Endodermal cell (in vitro differentiated cells): ENCODE results near the gene SAMD14. TPM values are rescaled to one million over a fixed set of nuclear protein-coding genes. Genes with fewer than 3 reads are reported as not detected.

ENCODE experiments used
- DNase-seq: peaks from one replicate; pipeline ENCODE4 v3.0.0-alpha.2; 2017
- H3K27ac ChIP-seq: 2 replicates; pipeline ENCODE4 v1.5.1; 2013; ENCODE audit warnings: mild to moderate bottlenecking, low read depth, low read length, moderate library complexity
- H3K27me3 ChIP-seq: 2 replicates; pipeline ENCODE4 v1.6.1; 2013; ENCODE audit warnings: mild to moderate bottlenecking, low read length, moderate library complexity; ENCODE audit not compliant: insufficient read depth, control insufficient read depth, poor library complexity, severe bottlenecking
- H3K36me3 ChIP-seq: 2 replicates; pipeline ENCODE4 v1.7.0; 2013; ENCODE audit warnings: mild to moderate bottlenecking, low read length, moderate library complexity; ENCODE audit not compliant: control insufficient read depth, insufficient read depth
- H3K4me1 ChIP-seq: one replicate; pipeline ENCODE4 v1.7.0; 2013; ENCODE audit warnings: low read length; ENCODE audit not compliant: control insufficient read depth, insufficient read depth
- H3K4me3 ChIP-seq: 2 replicates; pipeline ENCODE4 v1.5.1; 2013; ENCODE audit warnings: mild to moderate bottlenecking, low read length, moderate library complexity
- H3K9ac ChIP-seq: 2 replicates; pipeline ENCODE4 v1.6.1; 2013; ENCODE audit warnings: mild to moderate bottlenecking, low read length, moderate library complexity; ENCODE audit not compliant: poor library complexity, severe bottlenecking; ENCODE audit errors: extremely low read depth
- H3K9me3 ChIP-seq: 2 replicates; pipeline ENCODE4 v1.6.1; 2013; ENCODE audit warnings: mild to moderate bottlenecking, low read length, moderate library complexity; ENCODE audit not compliant: control insufficient read depth
- H3K27ac Mint-ChIP-seq: 2 replicates; pipeline ENCODE4 v1.8.0; 2020; ENCODE audit warnings: mixed read lengths
- H3K27me3 Mint-ChIP-seq: 2 replicates; pipeline ENCODE4 v1.8.0; 2021; ENCODE audit warnings: mild to moderate bottlenecking, mixed read lengths; ENCODE audit not compliant: insufficient read depth
- H3K36me3 Mint-ChIP-seq: 2 replicates; pipeline ENCODE4 v1.8.0; 2020; ENCODE audit warnings: low read depth, mixed read lengths
- H3K4me1 Mint-ChIP-seq: 2 replicates; pipeline ENCODE4 v1.8.0; 2020; ENCODE audit warnings: mixed read lengths
- H3K4me3 Mint-ChIP-seq: 2 replicates; pipeline ENCODE4 v1.8.0; 2020; ENCODE audit warnings: mild to moderate bottlenecking, moderate library complexity, mixed read lengths
- H3K9me3 Mint-ChIP-seq: 2 replicates; pipeline ENCODE4 v1.8.0; 2020; ENCODE audit warnings: mild to moderate bottlenecking, mixed read lengths
- WGBS, 2 experiments: methylation state at CpG; one replicate each; pipeline versions ENCODE4 v1.1.5 to v1.1.7; 2013; ENCODE audit warnings: missing lambda C conversion rate in 2 of 2, mixed read lengths in 1 of 2; ENCODE audit not compliant: insufficient coverage in 1 of 2, insufficient read length in 1 of 2; 5-methylcytosine and 5-hydroxymethylcytosine counted together
- total RNA-seq, 2 donors: library from RNA; stranded (reverse); fragmentation: NEBNext Ultra II Directional in 1 of 2; extraction: Animal tissue kit (Norgen Biotek cat#: 25700) in 1 of 2; gene quantifications; 2 replicates in 1 of 2; 3 replicates in 1 of 2; pipeline ENCODE4 v1.2.1, GENCODE V29; 2021
- TF ChIP-seq, protein P1 (sequence below): fragments of 200-600 bp; sonication (generic); conservative IDR thresholded peaks from 2 replicates; pipeline ENCODE4 v1.5.0; 2021; ENCODE audit warnings: antibody characterized with exemption, mild to moderate bottlenecking

Gene SAMD14
- total RNA-seq, 2 donors from 2014 or later = 9.5 to 23.2 TPM

DNA sequence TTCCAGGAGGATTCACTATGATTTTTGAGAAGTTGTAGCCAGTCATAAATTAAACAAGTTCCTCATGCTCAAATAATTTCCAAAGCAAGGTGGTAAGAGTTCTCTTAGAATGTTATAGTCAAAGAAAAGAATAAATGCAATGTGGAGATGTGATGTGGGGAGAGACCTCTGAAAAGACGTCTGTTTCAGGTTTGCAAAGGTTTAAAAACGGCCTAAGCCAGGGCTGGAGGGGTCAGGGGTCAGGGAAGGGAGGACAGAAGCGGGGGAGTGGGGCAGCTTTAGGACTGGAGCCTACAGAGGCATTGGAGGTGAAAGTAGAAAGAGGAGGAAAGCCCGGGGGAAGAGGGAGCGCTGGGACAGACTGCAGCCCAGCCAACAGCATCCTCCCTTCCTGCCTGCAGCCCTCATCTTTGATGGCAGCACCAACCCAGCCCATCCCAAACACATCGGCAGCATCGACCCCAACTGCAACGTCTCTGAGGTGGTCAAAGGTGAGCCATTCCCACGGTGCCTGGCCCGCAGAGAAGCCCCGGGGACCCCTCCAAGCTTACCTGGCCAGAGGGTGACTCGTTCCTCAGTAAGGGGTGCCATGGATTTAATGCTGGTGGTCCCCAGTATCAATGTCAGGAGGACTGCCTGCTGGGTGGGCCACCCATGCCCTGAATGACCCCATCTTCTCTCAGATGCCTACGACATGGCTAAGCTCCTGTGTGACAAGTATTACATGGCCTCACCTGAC lies 23.4 kb downstream of the SAMD14 start:
- Histone ChIP-seq H3K36me3 (no peaks in the 10 kb centered on the region), H3K27ac (no peak overlapping the region), H3K4me3 (no peak overlapping the region), H3K9ac (no peak overlapping the region), H3K4me1 (peaks cover 7% of the 10 kb centered on the region), H3K9me3 (no peaks in the 10 kb centered on the region), H3K27me3 (no peaks in the 10 kb centered on the region)
- no peak overlapping the region for H3K4me3 Mint-ChIP-seq
- TF ChIP-seq, protein P1, sequence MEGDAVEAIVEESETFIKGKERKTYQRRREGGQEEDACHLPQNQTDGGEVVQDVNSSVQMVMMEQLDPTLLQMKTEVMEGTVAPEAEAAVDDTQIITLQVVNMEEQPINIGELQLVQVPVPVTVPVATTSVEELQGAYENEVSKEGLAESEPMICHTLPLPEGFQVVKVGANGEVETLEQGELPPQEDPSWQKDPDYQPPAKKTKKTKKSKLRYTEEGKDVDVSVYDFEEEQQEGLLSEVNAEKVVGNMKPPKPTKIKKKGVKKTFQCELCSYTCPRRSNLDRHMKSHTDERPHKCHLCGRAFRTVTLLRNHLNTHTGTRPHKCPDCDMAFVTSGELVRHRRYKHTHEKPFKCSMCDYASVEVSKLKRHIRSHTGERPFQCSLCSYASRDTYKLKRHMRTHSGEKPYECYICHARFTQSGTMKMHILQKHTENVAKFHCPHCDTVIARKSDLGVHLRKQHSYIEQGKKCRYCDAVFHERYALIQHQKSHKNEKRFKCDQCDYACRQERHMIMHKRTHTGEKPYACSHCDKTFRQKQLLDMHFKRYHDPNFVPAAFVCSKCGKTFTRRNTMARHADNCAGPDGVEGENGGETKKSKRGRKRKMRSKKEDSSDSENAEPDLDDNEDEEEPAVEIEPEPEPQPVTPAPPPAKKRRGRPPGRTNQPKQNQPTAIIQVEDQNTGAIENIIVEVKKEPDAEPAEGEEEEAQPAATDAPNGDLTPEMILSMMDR = no peak
- H3K27ac Mint-ChIP-seq = no peak overlapping the region
- no peaks in the 10 kb centered on the region for H3K9me3 Mint-ChIP-seq
- no peaks in the 10 kb centered on the region for H3K27me3 Mint-ChIP-seq
- H3K36me3 Mint-ChIP-seq = peaks cover 5% of the 10 kb centered on the region
- WGBS, 2 experiments = 69 to 80% methylated on average over 8 to 13 of the region's 13 CpGs
- DNase-seq = no peak
- peaks cover 7% of the 10 kb centered on the region for H3K4me1 Mint-ChIP-seq

DNA sequence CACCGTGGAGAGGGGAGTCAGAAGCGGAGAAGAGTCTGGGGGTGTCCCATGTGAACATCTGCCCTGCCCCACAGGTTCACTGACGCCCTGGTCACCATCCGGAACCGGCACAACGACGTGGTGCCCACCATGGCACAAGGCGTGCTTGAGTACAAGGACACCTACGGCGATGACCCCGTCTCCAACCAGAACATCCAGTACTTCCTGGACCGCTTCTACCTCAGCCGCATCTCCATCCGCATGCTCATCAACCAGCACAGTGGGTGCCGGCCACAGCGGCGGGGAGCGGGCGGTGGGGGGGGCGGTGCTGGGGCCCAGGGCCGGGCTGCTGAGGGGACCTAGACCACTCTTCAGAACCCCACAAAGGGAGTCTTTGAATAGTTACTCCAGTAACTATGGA lies 24.1 kb downstream of the SAMD14 start:
- peaks cover 14% of the 10 kb centered on the region for H3K4me1 Mint-ChIP-seq
- peaks cover 4% of the 10 kb centered on the region for H3K36me3 Mint-ChIP-seq
- no peaks in the 10 kb centered on the region for H3K27me3 Mint-ChIP-seq
- no peak overlapping the region for H3K27ac Mint-ChIP-seq
- no peak for DNase-seq
- H3K4me1 ChIP-seq = peaks cover 7% of the 10 kb centered on the region
- no peaks in the 10 kb centered on the region for H3K27me3 ChIP-seq
- H3K9me3 Mint-ChIP-seq = no peaks in the 10 kb centered on the region
- H3K36me3 ChIP-seq = no peaks in the 10 kb centered on the region
- H3K27ac ChIP-seq = no peak overlapping the region
- no peak overlapping the region for H3K4me3 ChIP-seq
- no peak overlapping the region for H3K9ac ChIP-seq
- H3K4me3 Mint-ChIP-seq = no peak overlapping the region
- H3K9me3 ChIP-seq = no peaks in the 10 kb centered on the region
- 90 to 95% methylated on average over 7 to 21 of the region's 21 CpGs for WGBS, 2 experiments
- TF ChIP-seq, protein P1 = no peak

- H3K27ac ChIP-seq = no peak overlapping the region
- Mint-ChIP-seq H3K9me3 (no peaks in the 10 kb centered on the region), H3K36me3 (peaks cover 8% of the 10 kb centered on the region), H3K4me3 (no peak overlapping the region), H3K4me1 (peaks cover 22% of the 10 kb centered on the region), H3K27me3 (no peaks in the 10 kb centered on the region), H3K27ac (no peak overlapping the region)
- no peak overlapping the region for H3K4me3 ChIP-seq
- no peaks in the 10 kb centered on the region for H3K36me3 ChIP-seq
- H3K4me1 ChIP-seq = peaks cover 7% of the 10 kb centered on the region
- TF ChIP-seq, protein P1 = no peak
- H3K9ac ChIP-seq = no peak overlapping the region
- H3K27me3 ChIP-seq = no peaks in the 10 kb centered on the region
- no peaks in the 10 kb centered on the region for H3K9me3 ChIP-seq
- 92% methylated on average over 4 to 5 of the region's 5 CpGs for WGBS, 2 experiments
- no peak for DNase-seq
Measured at GRCh38 chr17:50103941-50104340, 26.0 kb downstream of the SAMD14 start.
